SHP77 (cell line): ENCODE measurements around the gene MYO18A.

Source experiments
- DNase-seq, 2 experiments: peaks; one replicate each; lab custom pipeline; 2025; lab: John Stamatoyannopoulos, UW

The MYO18A gene

GRCh38 chr17:29124135-29124924 lies 55.9 kb downstream of the MYO18A start:
- peak; percentile 60 to 68 for DNase-seq

- DNase-seq = no peak
Observed at GRCh38 chr17:29123111-29123510, 57.1 kb downstream of the MYO18A start.

GRCh38 chr17:29121442-29121841 lies 58.8 kb downstream of the MYO18A start:
- DNase-seq = no peak

- no peak for DNase-seq
Observed at GRCh38 chr17:29120433-29120832, 59.8 kb downstream of the MYO18A start.

- no peak for DNase-seq
Observed at GRCh38 chr17:29119265-29119664, 60.9 kb downstream of the MYO18A start.

- DNase-seq = peak; percentile 22 to 38
Observed at GRCh38 chr17:29116804-29117753, 63.1 kb downstream of the MYO18A start.

GRCh38 chr17:29115961-29116803 lies 64.0 kb downstream of the MYO18A start:
- DNase-seq = peak; percentile 57 to 59

- no peak for DNase-seq
Observed at GRCh38 chr17:29115435-29115834, 64.8 kb downstream of the MYO18A start.

- no peak for DNase-seq
Observed at GRCh38 chr17:29114141-29114540, 66.1 kb downstream of the MYO18A start.

- DNase-seq = no peak
Observed at GRCh38 chr17:29113334-29113733, 66.9 kb downstream of the MYO18A start.

- DNase-seq = no peak
Observed at GRCh38 chr17:29112771-29113295, 67.4 kb downstream of the MYO18A start.

- peak; percentile 43 to 70 for DNase-seq
Observed at GRCh38 chr17:29111816-29112499, 68.2 kb downstream of the MYO18A start.

- DNase-seq = no peak
Observed at GRCh38 chr17:29110372-29110757, 69.8 kb downstream of the MYO18A start.

- DNase-seq = no peak
Observed at GRCh38 chr17:29109477-29110371, 70.5 kb downstream of the MYO18A start.

- no peak for DNase-seq
Observed at GRCh38 chr17:29108823-29109476, 71.2 kb downstream of the MYO18A start.

- DNase-seq = no peak
Observed at GRCh38 chr17:29107933-29108822, 72.0 kb downstream of the MYO18A start.

- no peak for DNase-seq
Observed at GRCh38 chr17:29107084-29107483, 73.1 kb downstream of the MYO18A start.

GRCh38 chr17:29103341-29103740 lies 76.9 kb downstream of the MYO18A start:
- no peak for DNase-seq
